Fibroblast of lung (primary cell): ENCODE results near the gene SEPTIN5. TPM values are rescaled to one million over a fixed set of nuclear protein-coding genes. Genes with fewer than 3 reads are reported as not detected.

Source experiments
- DNase-seq, 2 donors: peaks; one replicate each; pipeline versions ENCODE4 v3.0.0 to v3.0.0-alpha.2; 2010; ENCODE audit warnings: low read depth in 2 of 2
- H2AFZ ChIP-seq: 2 replicates; pipeline ENCODE4 v1.5.1; 2012; ENCODE audit warnings: low read length, control low read depth, inconsistent platforms
- H3K27ac ChIP-seq: 2 replicates; pipeline ENCODE4 v1.5.1; 2011; ENCODE audit warnings: low read length, control low read depth; ENCODE audit not compliant: insufficient read depth
- H3K27me3 ChIP-seq: 2 replicates; pipeline ENCODE4 v1.5.1; 2011; ENCODE audit warnings: mild to moderate bottlenecking, low read length; ENCODE audit not compliant: control insufficient read depth, insufficient read depth
- H3K36me3 ChIP-seq: 2 replicates; pipeline ENCODE4 v1.5.1; 2011; ENCODE audit warnings: low read length; ENCODE audit not compliant: control insufficient read depth, insufficient read depth
- H3K4me1 ChIP-seq: 2 replicates; pipeline ENCODE4 v1.5.1; 2011; ENCODE audit warnings: low read length; ENCODE audit not compliant: control insufficient read depth, insufficient read depth; ENCODE audit errors: extremely low read depth
- H3K4me2 ChIP-seq: 2 replicates; pipeline ENCODE4 v1.5.1; 2011; ENCODE audit warnings: low read length, control low read depth; ENCODE audit not compliant: insufficient read depth; ENCODE audit errors: extremely low read depth
- H3K4me3 ChIP-seq, 4 experiments: fragments of 200-600 bp in 1 of 4; sonication (generic) in 1 of 4; replicated peaks in 1 of 4; 2 replicates each; pipeline ENCODE4 v1.5.1; 2011 to 2016; ENCODE audit warnings: low read length in 4 of 4, low read depth in 3 of 4, mild to moderate bottlenecking in 3 of 4, control low read depth in 2 of 4, inconsistent platforms in 1 of 4, mixed read lengths in 1 of 4; ENCODE audit not compliant: insufficient read depth in 1 of 4; ENCODE audit errors: control extremely low read depth in 1 of 4
- H3K79me2 ChIP-seq: 2 replicates; pipeline ENCODE4 v1.5.1; 2012; ENCODE audit warnings: mild to moderate bottlenecking, low read length, inconsistent platforms; ENCODE audit not compliant: control insufficient read depth, insufficient read depth
- H3K9ac ChIP-seq: 2 replicates; pipeline ENCODE4 v1.5.1; 2011; ENCODE audit warnings: mild to moderate bottlenecking, low read length, control low read depth; ENCODE audit not compliant: insufficient read depth
- H3K9me3 ChIP-seq: 2 replicates; pipeline ENCODE4 v1.5.1; 2012; ENCODE audit warnings: low read depth, low read length; ENCODE audit not compliant: control insufficient read depth, insufficient read depth
- H4K20me1 ChIP-seq: 2 replicates; pipeline ENCODE4 v1.5.1; 2011; ENCODE audit warnings: low read length; ENCODE audit not compliant: control insufficient read depth, insufficient read depth; ENCODE audit errors: extremely low read depth
- EZH2 ChIP-seq: IDR thresholded peaks from 2 replicates; pipeline ENCODE4 v1.5.1; 2012; ENCODE audit warnings: low read length, control low read depth, mild to moderate bottlenecking; ENCODE audit errors: missing control alignments
- polyA plus RNA-seq, 2 donors: library from polyadenylated mRNA; depleted of rRNA in 1 of 2; stranded (reverse) in 1 of 2; unstranded in 1 of 2; fragments of >200 nt; gene quantifications; 2 replicates each; pipeline ENCODE4 v1.2.1, GENCODE V29; 2011 to 2012; ENCODE audit warnings: missing spikeins in 1 of 2
- total RNA-seq: library from RNA; depleted of rRNA; stranded (reverse); fragments of >200 nt; gene quantifications from 2 replicates; pipeline ENCODE4 v1.2.1, GENCODE V29; 2014
- TF ChIP-seq, protein P1 (sequence below), 2 donors: IDR thresholded peaks in 1 of 2; conservative IDR thresholded peaks in 1 of 2; 1 replicate in 1 of 2; 2 replicates in 1 of 2; pipeline ENCODE4 v1.5.1; 2011 to 2012; ENCODE audit warnings: low read length in 2 of 2, control low read depth in 1 of 2, inconsistent platforms in 1 of 2, low read depth in 1 of 2, mild to moderate bottlenecking in 1 of 2

The SEPTIN5 gene
- total and polyA plus RNA-seq, 2 donors (not counting 1 experiment from before 2014, with no cell fraction given), result 14.5 to 25.8 TPM

- no peak overlapping the region for H3K9ac ChIP-seq
- no peak for DNase-seq
- H3K27ac ChIP-seq, result no peak overlapping the region
- TF ChIP-seq EZH2, result peak; percentile 89
- TF ChIP-seq, protein P1, sequence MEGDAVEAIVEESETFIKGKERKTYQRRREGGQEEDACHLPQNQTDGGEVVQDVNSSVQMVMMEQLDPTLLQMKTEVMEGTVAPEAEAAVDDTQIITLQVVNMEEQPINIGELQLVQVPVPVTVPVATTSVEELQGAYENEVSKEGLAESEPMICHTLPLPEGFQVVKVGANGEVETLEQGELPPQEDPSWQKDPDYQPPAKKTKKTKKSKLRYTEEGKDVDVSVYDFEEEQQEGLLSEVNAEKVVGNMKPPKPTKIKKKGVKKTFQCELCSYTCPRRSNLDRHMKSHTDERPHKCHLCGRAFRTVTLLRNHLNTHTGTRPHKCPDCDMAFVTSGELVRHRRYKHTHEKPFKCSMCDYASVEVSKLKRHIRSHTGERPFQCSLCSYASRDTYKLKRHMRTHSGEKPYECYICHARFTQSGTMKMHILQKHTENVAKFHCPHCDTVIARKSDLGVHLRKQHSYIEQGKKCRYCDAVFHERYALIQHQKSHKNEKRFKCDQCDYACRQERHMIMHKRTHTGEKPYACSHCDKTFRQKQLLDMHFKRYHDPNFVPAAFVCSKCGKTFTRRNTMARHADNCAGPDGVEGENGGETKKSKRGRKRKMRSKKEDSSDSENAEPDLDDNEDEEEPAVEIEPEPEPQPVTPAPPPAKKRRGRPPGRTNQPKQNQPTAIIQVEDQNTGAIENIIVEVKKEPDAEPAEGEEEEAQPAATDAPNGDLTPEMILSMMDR (conservative IDR thresholded peaks at IDR 0.05 in 1 of 2, IDR thresholded peaks at IDR 0.05 in 1 of 2; ENCODE audit: low read depth in 1 of 2, low read length in 2 of 2), result no peak
- no peaks in the 10 kb centered on the region for H3K4me1 ChIP-seq
- H3K36me3 ChIP-seq, result no peaks in the 10 kb centered on the region
- H3K4me2 ChIP-seq, result no peak overlapping the region
- H3K79me2 ChIP-seq, result no peaks in the 10 kb centered on the region
- no peaks in the 10 kb centered on the region for H4K20me1 ChIP-seq
- H3K27me3 ChIP-seq, result peaks cover 60% of the 10 kb centered on the region
- no peak overlapping the region for H3K4me3 ChIP-seq
- no peaks in the 10 kb centered on the region for H3K9me3 ChIP-seq
- no peak overlapping the region for H2AFZ ChIP-seq
Measured at GRCh38 chr22:19754701-19755144, 40.4 kb downstream of the SEPTIN5 start.

GRCh38 chr22:19755145-19755710 is 40.9 kb downstream of the SEPTIN5 start:
- no peak for DNase-seq
- Histone ChIP-seq H4K20me1 (no peaks in the 10 kb centered on the region), H3K4me1 (no peaks in the 10 kb centered on the region), H3K4me3 (no peak overlapping the region), H3K27me3 (peaks cover 66% of the 10 kb centered on the region), H3K9me3 (no peaks in the 10 kb centered on the region), H3K79me2 (no peaks in the 10 kb centered on the region), H3K4me2 (no peak overlapping the region), H3K27ac (no peak overlapping the region), H3K36me3 (no peaks in the 10 kb centered on the region), H3K9ac (no peak overlapping the region), H2AFZ (no peak overlapping the region)
- no peak for TF ChIP-seq EZH2
- TF ChIP-seq, protein P1 (conservative IDR thresholded peaks at IDR 0.05 in 1 of 2, IDR thresholded peaks at IDR 0.05 in 1 of 2; ENCODE audit: low read depth in 1 of 2, low read length in 2 of 2), result no peak

DNA sequence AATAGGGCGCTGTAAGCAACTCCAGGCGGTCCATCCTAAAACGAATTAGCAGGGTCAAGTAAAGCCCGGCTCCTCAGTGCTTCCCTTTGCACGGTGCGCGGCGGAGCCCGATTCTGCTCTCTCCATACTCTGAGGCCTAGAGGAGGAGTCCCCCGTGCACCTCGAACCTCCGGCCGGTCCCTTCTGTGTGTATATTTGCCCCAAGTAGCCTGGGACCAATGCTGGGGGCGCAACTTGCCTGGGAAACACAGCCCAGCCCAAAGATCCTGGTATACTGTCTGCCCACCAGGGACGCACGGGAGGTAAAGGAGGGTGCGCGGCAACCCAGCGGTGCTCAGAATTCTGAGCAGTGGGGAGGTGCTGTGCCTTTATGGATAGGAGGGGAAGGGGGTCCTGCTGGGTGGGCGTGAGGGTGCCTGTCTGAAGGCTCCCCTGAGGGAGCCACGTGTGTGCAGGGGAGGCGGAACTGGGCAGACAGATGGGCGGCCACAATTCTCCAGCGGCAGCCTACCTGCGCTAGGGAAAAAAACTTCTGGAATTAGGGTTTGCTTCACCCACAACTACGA is 41.5 kb downstream of the SEPTIN5 start:
- no peak for DNase-seq
- H3K4me2 ChIP-seq, result no peak overlapping the region
- H3K27ac ChIP-seq, result no peak overlapping the region
- H3K79me2 ChIP-seq, result no peaks in the 10 kb centered on the region
- H3K9me3 ChIP-seq, result no peaks in the 10 kb centered on the region
- H3K4me3 ChIP-seq, result no peak overlapping the region
- no peaks in the 10 kb centered on the region for H3K36me3 ChIP-seq
- no peak overlapping the region for H3K9ac ChIP-seq
- no peaks in the 10 kb centered on the region for H4K20me1 ChIP-seq
- peak; percentile 82 for TF ChIP-seq EZH2
- TF ChIP-seq, protein P1 (conservative IDR thresholded peaks at IDR 0.05 in 1 of 2, IDR thresholded peaks at IDR 0.05 in 1 of 2; ENCODE audit: low read depth in 1 of 2, low read length in 2 of 2), result no peak
- H3K4me1 ChIP-seq, result no peaks in the 10 kb centered on the region
- peaks cover 66% of the 10 kb centered on the region for H3K27me3 ChIP-seq
- H2AFZ ChIP-seq, result no peak overlapping the region
